Stimulated activated naive B cell treated with anti-CD40 and anti-IgM and Interleukin-4, amounts not matched to agents 10 μg/mL and 1 μg/mL and 100 μg/mL, for 72 hours (primary cell): Measurements from ENCODE around the gene COPG2.
"Not testable (repeated sequence)": the region's sequence is repeated elsewhere in the genome, so short reads cannot be mapped to it uniquely, and the experiment has no call there.

Source experiments
- ATAC-seq, 2 donors: fragments of 150-1000 bp; cut with Tn5 transposase; replicated peaks; 2 replicates each; pipeline ENCODE4 v1.10.0; 2021; ENCODE audit warnings: moderate library complexity in 1 of 2
- DNase-seq: peaks from one replicate; pipeline ENCODE4 v3.0.0; 2021
- H3K27ac Mint-ChIP-seq: one replicate; pipeline ENCODE4 v1.8.0; 2022; ENCODE audit warnings: mild to moderate bottlenecking, mixed read lengths
- H3K27me3 Mint-ChIP-seq, 2 donors: one replicate each; pipeline ENCODE4 v1.8.0; 2022; ENCODE audit warnings: mixed read lengths in 2 of 2
- H3K36me3 Mint-ChIP-seq, 2 donors: one replicate each; pipeline ENCODE4 v1.8.0; 2022; ENCODE audit warnings: mixed read lengths in 2 of 2, mild to moderate bottlenecking in 1 of 2
- H3K4me1 Mint-ChIP-seq, 2 donors: one replicate each; pipeline ENCODE4 v1.8.0; 2022; ENCODE audit warnings: mixed read lengths in 2 of 2, mild to moderate bottlenecking in 1 of 2
- H3K4me3 Mint-ChIP-seq, 2 donors: one replicate each; pipeline ENCODE4 v1.8.0; 2022; ENCODE audit warnings: mild to moderate bottlenecking in 2 of 2, mixed read lengths in 2 of 2, moderate library complexity in 1 of 2
- H3K9me3 Mint-ChIP-seq, 2 donors: one replicate each; pipeline ENCODE4 v1.8.0; 2022; ENCODE audit warnings: mixed read lengths in 2 of 2, mild to moderate bottlenecking in 1 of 2

The COPG2 gene

DNA sequence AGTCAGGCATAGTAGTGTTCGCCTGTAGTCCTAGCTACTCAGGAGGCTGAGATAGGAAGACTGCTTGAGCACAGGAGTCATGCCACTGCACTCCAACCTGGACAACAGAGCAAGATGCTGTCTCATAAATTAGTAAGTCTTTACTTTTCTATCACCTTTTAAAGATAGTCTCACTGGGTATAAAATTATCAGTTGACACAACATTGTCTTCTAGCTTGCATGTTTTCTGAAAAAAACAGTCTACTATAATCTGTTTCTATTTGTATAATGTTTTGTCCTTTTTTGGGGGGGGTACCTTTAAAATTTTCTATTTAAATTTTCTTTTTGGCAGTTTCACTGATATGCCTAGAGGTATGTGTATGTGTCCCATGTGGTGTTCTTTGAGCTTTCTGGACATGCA is 39.6 kb downstream of the COPG2 start:
- ATAC-seq, result no peak
- no peak for DNase-seq
- no peaks in the 10 kb centered on the region for H3K4me1 Mint-ChIP-seq
- H3K27me3 Mint-ChIP-seq, result no peaks in the 10 kb centered on the region
- H3K27ac Mint-ChIP-seq, result no peak overlapping the region
- no peak overlapping the region for H3K4me3 Mint-ChIP-seq
- H3K36me3 Mint-ChIP-seq, result peaks cover 27 to 55% of the 10 kb centered on the region in 2 donors
- peaks cover 23 to 29% of the 10 kb centered on the region in 2 donors for H3K9me3 Mint-ChIP-seq

GRCh38 chr7:130627775-130628174 is 40.8 kb downstream of the COPG2 start:
- no peak overlapping the region for H3K27ac Mint-ChIP-seq
- peaks cover 14 to 25% of the 10 kb centered on the region in 2 donors for H3K9me3 Mint-ChIP-seq
- ATAC-seq (no peak), DNase-seq (no peak)
- no peaks in the 10 kb centered on the region for H3K4me1 Mint-ChIP-seq
- H3K27me3 Mint-ChIP-seq, result no peaks in the 10 kb centered on the region
- H3K4me3 Mint-ChIP-seq, result no peak overlapping the region
- H3K36me3 Mint-ChIP-seq, result peaks cover 25 to 50% of the 10 kb centered on the region in 2 donors

DNA sequence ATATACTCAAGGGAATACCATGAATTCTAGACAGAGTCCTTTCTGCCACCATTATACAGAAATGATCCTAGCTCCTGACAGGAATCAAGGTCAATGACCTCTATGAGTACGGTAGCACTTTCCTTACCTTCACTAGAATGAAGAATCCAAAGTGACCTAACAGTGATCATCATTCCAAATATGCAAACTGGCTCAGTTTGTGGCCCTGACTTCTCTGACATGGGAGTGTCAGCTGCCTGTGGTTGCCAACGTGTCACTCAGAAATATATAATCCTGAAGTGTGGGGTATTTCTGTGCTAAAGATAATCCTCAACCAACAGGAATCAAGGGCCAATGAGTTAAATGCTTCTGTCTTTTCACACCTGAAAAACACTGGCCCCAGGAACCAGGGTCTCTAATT is 45.7 kb downstream of the COPG2 start:
- no peak for DNase-seq
- H3K36me3 Mint-ChIP-seq, result peaks cover 16 to 39% of the 10 kb centered on the region in 2 donors
- H3K4me3 Mint-ChIP-seq, result no peak overlapping the region
- no peak overlapping the region for H3K27ac Mint-ChIP-seq
- H3K9me3 Mint-ChIP-seq, result peaks cover 9 to 16% of the 10 kb centered on the region in 2 donors
- no peaks in the 10 kb centered on the region for H3K4me1 Mint-ChIP-seq
- no peaks in the 10 kb centered on the region for H3K27me3 Mint-ChIP-seq
- ATAC-seq, result no peak

- no peak for ATAC-seq
Measured at GRCh38 chr7:130615583-130615982, 53.0 kb downstream of the COPG2 start.

GRCh38 chr7:130614449-130614848 is 54.1 kb downstream of the COPG2 start:
- no peak for ATAC-seq
- H3K27me3 Mint-ChIP-seq, result no peaks in the 10 kb centered on the region
- H3K36me3 Mint-ChIP-seq, result peaks cover 27 to 49% of the 10 kb centered on the region in 2 donors

More at GRCh38 chr7:130615583-130615982, 53.0 kb downstream of the COPG2 start:
- Mint-ChIP-seq H3K36me3 (peaks cover 19 to 38% of the 10 kb centered on the region in 2 donors), H3K9me3 (peaks cover 0 to 1% of the 10 kb centered on the region in 2 donors), H3K4me1 (no peaks in the 10 kb centered on the region), H3K27me3 (no peaks in the 10 kb centered on the region), H3K4me3 (no peak overlapping the region), H3K27ac (no peak overlapping the region)
- DNase-seq, result no peak

DNA sequence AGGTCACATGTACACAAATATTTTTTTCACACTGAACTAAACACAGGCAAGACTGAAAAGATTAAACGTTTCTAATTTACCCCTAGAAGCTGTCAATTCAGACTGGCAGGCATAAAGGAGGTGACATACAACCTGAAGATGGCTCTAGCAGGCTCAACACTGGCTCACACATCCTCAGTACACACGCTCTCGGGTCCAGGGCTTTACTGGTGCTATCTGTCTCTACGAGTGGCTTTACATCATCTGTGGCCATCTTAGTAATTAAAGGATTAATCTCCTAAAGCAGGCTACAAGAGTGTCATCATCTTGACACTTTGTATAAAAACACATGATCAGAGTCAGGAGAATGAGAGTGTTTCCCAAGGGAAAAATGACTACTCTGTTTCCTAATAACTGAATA is 57.3 kb downstream of the COPG2 start:
- Mint-ChIP-seq H3K4me1 (no peaks in the 10 kb centered on the region), H3K4me3 (no peak overlapping the region), H3K36me3 (peaks cover 53 to 74% of the 10 kb centered on the region in 2 donors), H3K27ac (no peak overlapping the region), H3K27me3 (no peaks in the 10 kb centered on the region), H3K9me3 (peaks cover 5% of the 10 kb centered on the region in 2 donors)
- DNase-seq (no peak), ATAC-seq (no peak)

More at GRCh38 chr7:130614449-130614848, 54.1 kb downstream of the COPG2 start:
- no peaks in the 10 kb centered on the region for H3K4me1 Mint-ChIP-seq
- H3K9me3 Mint-ChIP-seq, result peaks cover under 1 to 1% of the 10 kb centered on the region in 2 donors
- no peak overlapping the region for H3K4me3 Mint-ChIP-seq
- no peak for DNase-seq
- H3K27ac Mint-ChIP-seq, result no peak overlapping the region

- H3K27ac Mint-ChIP-seq, H3K4me1 Mint-ChIP-seq, DNase-seq, H3K27me3 Mint-ChIP-seq, H3K9me3 Mint-ChIP-seq, H3K4me3 Mint-ChIP-seq, ATAC-seq: not testable (repeated sequence)
- peaks cover 59 to 71% of the 10 kb centered on the region in 2 donors for H3K36me3 Mint-ChIP-seq
Measured at GRCh38 chr7:130607066-130607465, 61.5 kb downstream of the COPG2 start.

- Mint-ChIP-seq H3K27ac (no peak overlapping the region), H3K4me3 (no peak overlapping the region), H3K4me1 (no peaks in the 10 kb centered on the region), H3K36me3 (peaks cover 62 to 70% of the 10 kb centered on the region in 2 donors), H3K9me3 (peaks cover 5 to 8% of the 10 kb centered on the region in 2 donors), H3K27me3 (no peaks in the 10 kb centered on the region)
- ATAC-seq, result no peak
- DNase-seq, result no peak
Measured at GRCh38 chr7:130606161-130606560, 62.4 kb downstream of the COPG2 start.

DNA sequence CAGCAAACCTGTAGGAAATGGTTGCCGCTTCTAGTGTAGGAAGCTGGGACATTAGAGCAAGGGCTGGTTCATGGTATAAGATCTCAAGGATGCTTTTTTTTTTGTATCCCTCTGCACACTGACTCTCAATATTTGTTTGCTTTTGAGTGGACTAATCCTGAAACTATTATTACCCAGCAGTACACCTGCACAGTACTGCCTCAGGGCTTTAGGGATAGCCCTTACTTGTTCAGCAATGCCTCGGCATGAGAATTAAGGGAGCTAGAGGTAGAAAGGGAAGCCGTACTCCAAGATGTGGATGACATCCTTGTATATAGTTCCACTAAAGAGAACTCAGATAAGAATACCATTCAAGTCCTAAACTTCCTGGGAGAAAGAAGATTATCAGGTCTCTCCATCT is 70.5 kb downstream of the COPG2 start:
- no peak for DNase-seq
- Mint-ChIP-seq H3K4me3 (no peak overlapping the region), H3K27ac (no peak overlapping the region), H3K36me3 (peaks cover 35 to 41% of the 10 kb centered on the region in 2 donors), H3K9me3 (peaks cover 5 to 8% of the 10 kb centered on the region in 2 donors), H3K4me1 (no peaks in the 10 kb centered on the region), H3K27me3 (no peaks in the 10 kb centered on the region)
- no peak for ATAC-seq

GRCh38 chr7:130595986-130596385 is 72.6 kb downstream of the COPG2 start:
- no peak for ATAC-seq
- DNase-seq, result no peak
- Mint-ChIP-seq H3K27ac (no peak overlapping the region), H3K27me3 (no peaks in the 10 kb centered on the region), H3K4me1 (no peaks in the 10 kb centered on the region), H3K36me3 (peaks cover 23 to 28% of the 10 kb centered on the region in 2 donors), H3K4me3 (no peak overlapping the region), H3K9me3 (peaks cover 2 to 8% of the 10 kb centered on the region in 2 donors)

GRCh38 chr7:130593033-130593432 is 75.5 kb downstream of the COPG2 start:
- H3K27me3 Mint-ChIP-seq, result no peaks in the 10 kb centered on the region
- no peak overlapping the region for H3K27ac Mint-ChIP-seq
- no peak for DNase-seq
- no peaks in the 10 kb centered on the region for H3K4me1 Mint-ChIP-seq
- ATAC-seq, result no peak
- H3K36me3 Mint-ChIP-seq, result peaks cover 23 to 25% of the 10 kb centered on the region in 2 donors
- H3K9me3 Mint-ChIP-seq, result peaks cover 2 to 8% of the 10 kb centered on the region in 2 donors
- no peak overlapping the region for H3K4me3 Mint-ChIP-seq

GRCh38 chr7:130591464-130591863 is 77.1 kb downstream of the COPG2 start:
- ATAC-seq, H3K4me3 Mint-ChIP-seq, H3K27me3 Mint-ChIP-seq, H3K4me1 Mint-ChIP-seq, DNase-seq, H3K27ac Mint-ChIP-seq, H3K9me3 Mint-ChIP-seq: not testable (repeated sequence)
- peaks cover 22 to 26% of the 10 kb centered on the region in 2 donors for H3K36me3 Mint-ChIP-seq

GRCh38 chr7:130585932-130586331 is 82.6 kb downstream of the COPG2 start:
- H3K4me1 Mint-ChIP-seq, result not testable (repeated sequence)

DNA sequence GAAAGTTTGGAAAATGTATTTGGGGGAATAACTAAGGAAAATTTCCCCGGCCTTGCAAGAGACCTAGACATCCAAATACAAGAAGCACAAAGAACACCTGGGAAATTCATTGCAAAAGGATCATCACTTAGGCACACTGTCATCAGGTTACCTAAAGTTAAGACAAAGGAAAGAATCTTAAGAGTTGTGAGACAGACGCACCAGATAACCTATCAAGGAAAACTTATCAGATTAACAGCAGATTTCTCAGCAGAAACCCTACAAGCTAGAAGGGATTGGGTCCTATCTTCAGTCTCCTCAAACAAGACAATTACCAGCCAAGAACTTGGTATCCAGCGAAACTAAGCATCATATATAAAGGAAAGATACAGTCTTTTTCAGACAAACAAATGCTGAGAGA is 93.4 kb downstream of the COPG2 start:
- not testable (repeated sequence) for H3K4me1 Mint-ChIP-seq, H3K4me3 Mint-ChIP-seq, H3K27me3 Mint-ChIP-seq, DNase-seq, H3K27ac Mint-ChIP-seq, ATAC-seq
- Mint-ChIP-seq H3K36me3 (peaks cover 10 to 24% of the 10 kb centered on the region in 2 donors), H3K9me3 (peaks cover 10 to 19% of the 10 kb centered on the region in 2 donors)

More at GRCh38 chr7:130585932-130586331, 82.6 kb downstream of the COPG2 start:
- H3K27ac Mint-ChIP-seq, H3K9me3 Mint-ChIP-seq, DNase-seq, H3K27me3 Mint-ChIP-seq, ATAC-seq, H3K4me3 Mint-ChIP-seq: not testable (repeated sequence)
- H3K36me3 Mint-ChIP-seq, result peaks cover 12 to 16% of the 10 kb centered on the region in 2 donors

- Mint-ChIP-seq H3K36me3 (peaks cover 17 to 45% of the 10 kb centered on the region in 2 donors), H3K9me3 (peaks cover 19 to 28% of the 10 kb centered on the region in 2 donors), H3K4me1 (peaks cover 12 to 25% of the 10 kb centered on the region in 2 donors)
- H3K4me3 Mint-ChIP-seq, H3K27me3 Mint-ChIP-seq, DNase-seq, ATAC-seq, H3K27ac Mint-ChIP-seq: not testable (repeated sequence)
Measured at GRCh38 chr7:130570144-130570543, 98.4 kb downstream of the COPG2 start.
